Measurements from ENCODE around the gene MID1.

The MID1 gene

DNA sequence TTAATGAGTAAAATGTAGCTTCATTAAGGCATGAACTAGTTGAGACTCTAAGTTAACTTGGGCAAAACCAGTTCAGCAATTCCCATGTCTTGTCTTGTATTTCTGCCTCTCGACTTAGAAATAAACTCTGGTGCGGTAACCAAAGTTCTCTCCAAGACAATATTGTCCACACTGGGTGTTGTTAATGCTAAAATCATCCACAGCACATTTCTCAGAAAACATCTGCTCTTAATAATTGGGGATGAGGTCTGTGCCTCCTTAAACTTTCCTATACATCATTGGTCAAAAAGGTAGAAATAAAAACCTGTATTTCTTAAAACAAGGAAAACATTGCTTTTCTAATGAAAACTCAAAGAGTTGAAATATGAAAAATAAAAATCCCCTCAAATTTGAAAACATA lies 32.9 kb upstream of the MID1 start:
- no peak overlapping the region for H3K4me3 ChIP-seq (ENCODE audit: low read length)
- TF ChIP-seq, protein P1, sequence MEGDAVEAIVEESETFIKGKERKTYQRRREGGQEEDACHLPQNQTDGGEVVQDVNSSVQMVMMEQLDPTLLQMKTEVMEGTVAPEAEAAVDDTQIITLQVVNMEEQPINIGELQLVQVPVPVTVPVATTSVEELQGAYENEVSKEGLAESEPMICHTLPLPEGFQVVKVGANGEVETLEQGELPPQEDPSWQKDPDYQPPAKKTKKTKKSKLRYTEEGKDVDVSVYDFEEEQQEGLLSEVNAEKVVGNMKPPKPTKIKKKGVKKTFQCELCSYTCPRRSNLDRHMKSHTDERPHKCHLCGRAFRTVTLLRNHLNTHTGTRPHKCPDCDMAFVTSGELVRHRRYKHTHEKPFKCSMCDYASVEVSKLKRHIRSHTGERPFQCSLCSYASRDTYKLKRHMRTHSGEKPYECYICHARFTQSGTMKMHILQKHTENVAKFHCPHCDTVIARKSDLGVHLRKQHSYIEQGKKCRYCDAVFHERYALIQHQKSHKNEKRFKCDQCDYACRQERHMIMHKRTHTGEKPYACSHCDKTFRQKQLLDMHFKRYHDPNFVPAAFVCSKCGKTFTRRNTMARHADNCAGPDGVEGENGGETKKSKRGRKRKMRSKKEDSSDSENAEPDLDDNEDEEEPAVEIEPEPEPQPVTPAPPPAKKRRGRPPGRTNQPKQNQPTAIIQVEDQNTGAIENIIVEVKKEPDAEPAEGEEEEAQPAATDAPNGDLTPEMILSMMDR (IDR thresholded peaks at IDR 0.05; ENCODE audit: insufficient read depth, low read depth, low read length, missing control alignments) = no peak
- no peak for DNase-seq (ENCODE audit: low read depth)

DNA sequence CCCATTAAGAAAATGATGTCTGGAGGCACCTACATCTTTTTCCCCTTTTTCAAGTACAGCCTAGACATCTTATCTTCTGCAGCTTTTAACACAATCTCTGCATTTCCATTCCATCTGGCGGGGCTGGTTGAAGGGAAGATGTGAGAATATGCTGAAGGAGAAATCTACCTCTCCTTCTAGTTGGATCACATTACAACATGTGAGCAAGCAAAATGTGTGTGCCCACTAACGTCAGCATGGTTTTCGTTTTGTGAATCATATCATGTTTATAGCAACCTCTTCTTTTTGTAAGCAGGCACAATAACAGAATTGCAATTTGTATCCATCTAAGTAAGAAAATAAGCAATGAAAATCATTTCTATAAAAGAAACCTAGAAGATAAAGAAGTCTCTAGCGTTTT lies 28.9 kb upstream of the MID1 start:
- DNase-seq (ENCODE audit: low read depth) = no peak
- H3K4me3 ChIP-seq (ENCODE audit: low read length) = no peak overlapping the region
- TF ChIP-seq, protein P1 (IDR thresholded peaks at IDR 0.05; ENCODE audit: insufficient read depth, low read depth, low read length, missing control alignments) = no peak

- TF ChIP-seq, protein P1 (IDR thresholded peaks at IDR 0.05; ENCODE audit: insufficient read depth, low read depth, low read length, missing control alignments) = no peak
- no peak overlapping the region for H3K4me3 ChIP-seq (ENCODE audit: low read length)
- DNase-seq (ENCODE audit: low read depth) = no peak
Observed at GRCh38 chrX:10648614-10649013, 28.2 kb upstream of the MID1 start.

GRCh38 chrX:10636851-10637250 lies 16.5 kb upstream of the MID1 start:
- DNase-seq (ENCODE audit: low read depth) = no peak
- TF ChIP-seq, protein P1 (IDR thresholded peaks at IDR 0.05; ENCODE audit: insufficient read depth, low read depth, low read length, missing control alignments) = no peak
- H3K4me3 ChIP-seq (ENCODE audit: low read length) = no peak overlapping the region

GRCh38 chrX:10636337-10636736 lies 16.0 kb upstream of the MID1 start:
- peak; percentile 58 for DNase-seq (ENCODE audit: low read depth)
- no peak overlapping the region for H3K4me3 ChIP-seq (ENCODE audit: low read length)
- TF ChIP-seq, protein P1 (IDR thresholded peaks at IDR 0.05; ENCODE audit: insufficient read depth, low read depth, low read length, missing control alignments) = peak; percentile 75

GRCh38 chrX:10634392-10635161 lies 14.2 kb upstream of the MID1 start:
- H3K4me3 ChIP-seq (ENCODE audit: low read length) = no peak overlapping the region
- TF ChIP-seq, protein P1 (IDR thresholded peaks at IDR 0.05; ENCODE audit: insufficient read depth, low read depth, low read length, missing control alignments) = no peak

DNA sequence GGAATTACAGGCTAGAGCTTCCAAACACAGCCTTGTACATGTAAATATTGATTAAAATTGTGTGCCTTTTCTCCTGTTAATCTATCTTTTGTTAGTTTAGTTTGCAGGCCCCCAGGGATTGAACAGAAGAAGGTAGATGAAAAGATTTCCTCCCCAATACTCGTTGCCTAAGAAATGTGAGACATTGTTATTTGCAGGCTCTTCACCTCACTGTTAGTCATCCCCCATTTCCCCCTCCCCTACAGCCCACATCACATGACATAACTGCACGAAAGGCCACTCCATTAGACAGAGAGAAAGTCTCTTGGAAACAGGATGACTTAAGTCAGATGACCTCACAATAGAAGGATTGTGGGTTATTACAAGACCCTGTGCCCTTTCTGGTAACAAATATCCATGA lies 13.3 kb upstream of the MID1 start:
- peak; percentile 90 for DNase-seq (ENCODE audit: low read depth)
- TF ChIP-seq, protein P1 (IDR thresholded peaks at IDR 0.05; ENCODE audit: insufficient read depth, low read depth, low read length, missing control alignments) = no peak
- H3K4me3 ChIP-seq (ENCODE audit: low read length) = no peak overlapping the region

More at GRCh38 chrX:10634392-10635161, 14.2 kb upstream of the MID1 start:
- DNase-seq (ENCODE audit: low read depth) = peak; percentile 96

Measured in epithelial cell of esophagus (primary cell).